MM.1S (cell line): ENCODE data around the gene SLC17A7.

ENCODE experiments used
- CTCF ChIP-seq: fragments of 300-600 bp; sonication (generic); IDR thresholded peaks from 2 replicates; pipeline ENCODE4 v1.5.1; 2016; ENCODE audit warnings: antibody characterized with exemption, low read length, mixed read lengths
- EZH2 ChIP-seq: fragments of 300-600 bp; sonication (generic); optimal IDR thresholded peaks from 2 replicates; pipeline ENCODE3; 2017; ENCODE audit warnings: low read depth, mild to moderate bottlenecking, antibody characterized with exemption, low read length, mixed read lengths
- EZH2phosphoT487 ChIP-seq: fragments of 300-600 bp; sonication (generic); IDR thresholded peaks from 2 replicates; pipeline ENCODE4 v1.6.1; 2018; ENCODE audit warnings: antibody characterized with exemption, low read length

GRCh38 chr19:49440439-49441209 is 703 bp downstream of the SLC17A7 start:
- TF ChIP-seq CTCF, result no peak
- TF ChIP-seq EZH2, result no peak
- no peak for TF ChIP-seq EZH2phosphoT487
